ENCODE results near the gene EFHB. TPM values are rescaled to one million over a fixed set of nuclear protein-coding genes. Genes with fewer than 3 reads are reported as not detected.
"Not testable (repeated sequence)": the region's sequence is repeated elsewhere in the genome, so short reads cannot be mapped to it uniquely, and the experiment has no call there.

Gene EFHB
- total RNA-seq, 1 experiment from 2014 or later: 1.4 TPM

GRCh38 chr3:19901337-19901736 is 32.7 kb downstream of the EFHB start:
- Mint-ChIP-seq H3K36me3 (ENCODE audit: insufficient read depth, unreplicated experiment) (no peaks in the 10 kb centered on the region), H3K27ac (ENCODE audit: unreplicated experiment) (no peak overlapping the region), H3K4me3 (ENCODE audit: unreplicated experiment) (no peak overlapping the region), H3K9me3 (ENCODE audit: unreplicated experiment) (no peaks in the 10 kb centered on the region), H3K27me3 (ENCODE audit: insufficient read depth, unreplicated experiment) (no peaks in the 10 kb centered on the region), H3K4me1 (ENCODE audit: low read depth, unreplicated experiment) (peaks cover 12% of the 10 kb centered on the region)
- no peaks in the 10 kb centered on the region for H3K36me3 ChIP-seq (ENCODE audit: control insufficient read depth, insufficient read depth, low read length)
- H3K27me3 ChIP-seq (replicated peaks; ENCODE audit: control insufficient read depth, insufficient read depth, low read length): no peaks in the 10 kb centered on the region
- no TSS peak for BruUV-seq (replicated peaks)
- no peak for TF ChIP-seq CTCF (IDR thresholded peaks at IDR 0.05; ENCODE audit: insufficient read depth in 1 of 2, low read depth in 1 of 2, low read length in 1 of 2, severe bottlenecking in 1 of 2, unreplicated experiment in 1 of 2)
- no peak for DNase-seq
- no peaks in the 10 kb centered on the region for H3K9me3 ChIP-seq
- CTCF ChIA-PET: no interaction called here
- peaks cover 18% of the 10 kb centered on the region; the same call in 1 of the 2 replicates for H3K4me1 ChIP-seq
- intact Hi-C loops (cut with micrococcal nuclease; ENCODE audit: unreplicated experiment): no loop called here
- POLR2A ChIA-PET: no interaction called here
- H3K4me3 ChIP-seq (ENCODE audit: low read depth, low read length): no peak overlapping the region

- H3K4me3 Mint-ChIP-seq (ENCODE audit: unreplicated experiment); POLR2A ChIA-PET; H3K36me3 ChIP-seq (ENCODE audit: control insufficient read depth, insufficient read depth, low read length); H3K9me3 Mint-ChIP-seq (ENCODE audit: unreplicated experiment); H3K27me3 Mint-ChIP-seq (ENCODE audit: insufficient read depth, unreplicated experiment); BruUV-seq (replicated peaks); H3K27me3 ChIP-seq (replicated peaks; ENCODE audit: control insufficient read depth, insufficient read depth, low read length); H3K36me3 Mint-ChIP-seq (ENCODE audit: insufficient read depth, unreplicated experiment); DNase-seq; H3K9me3 ChIP-seq; CTCF ChIA-PET; H3K4me3 ChIP-seq (ENCODE audit: low read depth, low read length): not testable (repeated sequence)
- Mint-ChIP-seq H3K27ac (ENCODE audit: unreplicated experiment) (peak overlapping the region; percentile 61), H3K4me1 (ENCODE audit: low read depth, unreplicated experiment) (peaks cover 12% of the 10 kb centered on the region)
- intact Hi-C loops (cut with micrococcal nuclease; ENCODE audit: unreplicated experiment): loop anchor here (2.0 kb wide), 2 partner anchors 37 to 47 kb away; partner anchors contain the start of gene RAB5A
- peaks cover 18% of the 10 kb centered on the region; the same call in 1 of the 2 replicates for H3K4me1 ChIP-seq
These were observed 34.2 kb downstream of the EFHB start for GRCh38 chr3:19899833-19900232.

GRCh38 chr3:19899264-19899663 is 34.8 kb downstream of the EFHB start:
- TF ChIP-seq CTCF (IDR thresholded peaks at IDR 0.05; ENCODE audit: insufficient read depth in 1 of 2, low read depth in 1 of 2, low read length in 1 of 2, severe bottlenecking in 1 of 2, unreplicated experiment in 1 of 2): no peak
- H3K4me1 Mint-ChIP-seq (ENCODE audit: low read depth, unreplicated experiment): peaks cover 12% of the 10 kb centered on the region
- Histone ChIP-seq H3K4me1 (peaks cover 18% of the 10 kb centered on the region; the same call in 1 of the 2 replicates), H3K4me3 (ENCODE audit: low read depth, low read length) (no peak overlapping the region), H3K27me3 (replicated peaks; ENCODE audit: control insufficient read depth, insufficient read depth, low read length) (no peaks in the 10 kb centered on the region), H3K9me3 (no peaks in the 10 kb centered on the region), H3K36me3 (ENCODE audit: control insufficient read depth, insufficient read depth, low read length) (no peaks in the 10 kb centered on the region)
- ChIA-PET POLR2A (interaction anchor here (0.5 kb wide), 1 partner anchor 125 kb away, joined by 3 read pairs; no protein-coding TSS in a partner anchor), CTCF (no interaction called here)
- no peak for DNase-seq
- intact Hi-C loops (cut with micrococcal nuclease; ENCODE audit: unreplicated experiment): loop anchor here (2.0 kb wide), 2 partner anchors 38 to 48 kb away; partner anchors contain the start of gene RAB5A
- H3K27me3 Mint-ChIP-seq (ENCODE audit: insufficient read depth, unreplicated experiment): no peaks in the 10 kb centered on the region
- H3K27ac Mint-ChIP-seq (ENCODE audit: unreplicated experiment): peak overlapping the region; percentile 61
- BruUV-seq (replicated peaks): no TSS peak
- no peaks in the 10 kb centered on the region for H3K36me3 Mint-ChIP-seq (ENCODE audit: insufficient read depth, unreplicated experiment)
- no peaks in the 10 kb centered on the region for H3K9me3 Mint-ChIP-seq (ENCODE audit: unreplicated experiment)
- peak overlapping the region; percentile 34 for H3K4me3 Mint-ChIP-seq (ENCODE audit: unreplicated experiment)
